OCI-LY1 (cell line): ENCODE measurements around the gene PLXNA2.

Source experiments
- EZH2 ChIP-seq: fragments of 200-600 bp; sonication (generic), shearing (Covaris generic); IDR thresholded peaks from 2 replicates; pipeline ENCODE4 v1.8.0; 2017; ENCODE audit warnings: borderline replicate concordance, mixed run types, mild to moderate bottlenecking, antibody characterized with exemption, low read length, moderate library complexity, mixed read lengths
- TF ChIP-seq, protein P1 (sequence below): fragments of 200-600 bp; sonication (generic), shearing (Covaris generic); IDR thresholded peaks from 2 replicates; pipeline ENCODE4 v1.5.1; 2017; ENCODE audit warnings: mild to moderate bottlenecking, antibody characterized with exemption, low read length, moderate library complexity, mixed read lengths

GRCh38 chr1:208008534-208008933 is 235.7 kb downstream of the PLXNA2 start:
- TF ChIP-seq, protein P1, sequence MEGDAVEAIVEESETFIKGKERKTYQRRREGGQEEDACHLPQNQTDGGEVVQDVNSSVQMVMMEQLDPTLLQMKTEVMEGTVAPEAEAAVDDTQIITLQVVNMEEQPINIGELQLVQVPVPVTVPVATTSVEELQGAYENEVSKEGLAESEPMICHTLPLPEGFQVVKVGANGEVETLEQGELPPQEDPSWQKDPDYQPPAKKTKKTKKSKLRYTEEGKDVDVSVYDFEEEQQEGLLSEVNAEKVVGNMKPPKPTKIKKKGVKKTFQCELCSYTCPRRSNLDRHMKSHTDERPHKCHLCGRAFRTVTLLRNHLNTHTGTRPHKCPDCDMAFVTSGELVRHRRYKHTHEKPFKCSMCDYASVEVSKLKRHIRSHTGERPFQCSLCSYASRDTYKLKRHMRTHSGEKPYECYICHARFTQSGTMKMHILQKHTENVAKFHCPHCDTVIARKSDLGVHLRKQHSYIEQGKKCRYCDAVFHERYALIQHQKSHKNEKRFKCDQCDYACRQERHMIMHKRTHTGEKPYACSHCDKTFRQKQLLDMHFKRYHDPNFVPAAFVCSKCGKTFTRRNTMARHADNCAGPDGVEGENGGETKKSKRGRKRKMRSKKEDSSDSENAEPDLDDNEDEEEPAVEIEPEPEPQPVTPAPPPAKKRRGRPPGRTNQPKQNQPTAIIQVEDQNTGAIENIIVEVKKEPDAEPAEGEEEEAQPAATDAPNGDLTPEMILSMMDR, result no peak
- TF ChIP-seq EZH2, result no peak
